Measurements from ENCODE around the gene PROB1. TPM values are rescaled to one million over a fixed set of nuclear protein-coding genes. Genes with fewer than 3 reads are reported as not detected.

PROB1 gene
- total and polyA plus RNA-seq, 2 of the 13 experiments (the other 11 are each of a cell fraction or from before 2014, with no cell fraction given) = 0.69 to 1.1 TPM

- TF ChIP-seq SIX1 (CRISPR knock-in tag; IDR thresholded peaks at IDR 0.05; ENCODE audit: borderline replicate concordance) = no peak
- TF ChIP-seq ZNF781 (CRISPR knock-in tag; IDR thresholded peaks at IDR 0.05; ENCODE audit: borderline replicate concordance, not compliant biosample characterization) = no peak
- TF ChIP-seq, protein P1, sequence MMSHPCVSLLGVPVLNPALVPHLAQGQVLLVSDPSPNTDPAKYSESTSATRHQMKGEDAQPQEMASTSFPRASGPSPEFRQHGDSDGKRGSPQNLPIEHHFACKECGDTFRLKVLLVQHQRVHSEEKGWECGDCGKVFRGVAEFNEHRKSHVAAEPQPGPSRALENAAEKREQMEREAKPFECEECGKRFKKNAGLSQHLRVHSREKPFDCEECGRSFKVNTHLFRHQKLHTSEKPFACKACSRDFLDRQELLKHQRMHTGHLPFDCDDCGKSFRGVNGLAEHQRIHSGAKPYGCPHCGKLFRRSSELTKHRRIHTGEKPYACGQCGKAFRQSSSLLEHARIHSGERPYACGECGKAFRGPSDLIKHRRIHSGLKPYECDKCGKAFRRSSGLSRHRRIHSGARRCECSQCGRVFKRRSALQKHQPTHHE (CRISPR knock-in tag; IDR thresholded peaks at IDR 0.05; ENCODE audit: borderline replicate concordance) = no peak
- no peak for TF ChIP-seq GZF1 (CRISPR knock-in tag; IDR thresholded peaks at IDR 0.05)
- TF ChIP-seq ETS1 (CRISPR knock-in tag; IDR thresholded peaks at IDR 0.05) = no peak
- TF ChIP-seq, protein P2, sequence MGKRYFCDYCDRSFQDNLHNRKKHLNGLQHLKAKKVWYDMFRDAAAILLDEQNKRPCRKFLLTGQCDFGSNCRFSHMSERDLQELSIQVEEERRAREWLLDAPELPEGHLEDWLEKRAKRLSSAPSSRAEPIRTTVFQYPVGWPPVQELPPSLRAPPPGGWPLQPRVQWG (CRISPR knock-in tag; IDR thresholded peaks at IDR 0.05; ENCODE audit: borderline replicate concordance, low read depth) = no peak
- no peak for TF ChIP-seq ZBTB4 (CRISPR knock-in tag; IDR thresholded peaks at IDR 0.05; ENCODE audit: borderline replicate concordance)
- no peak for TF ChIP-seq CCDC6 (CRISPR knock-in tag; IDR thresholded peaks at IDR 0.05)
- TF ChIP-seq ZNF34 (CRISPR knock-in tag; IDR thresholded peaks at IDR 0.05; ENCODE audit: borderline replicate concordance) = no peak
- no peak for TF ChIP-seq KLF13 (CRISPR knock-in tag; IDR thresholded peaks at IDR 0.05)
- peak; percentile 52 for TF ChIP-seq ETV5 (CRISPR knock-in tag; IDR thresholded peaks at IDR 0.05; ENCODE audit: borderline replicate concordance)
- TF ChIP-seq MEF2D (CRISPR knock-in tag; IDR thresholded peaks at IDR 0.05) = 0 out of 2 replicates have a peak, but pooled peaks have one; percentile 32
- no peak for TF ChIP-seq ZBTB37 (CRISPR knock-in tag; IDR thresholded peaks at IDR 0.05)
- TF ChIP-seq TERF1 (CRISPR knock-in tag; IDR thresholded peaks at IDR 0.05) = no peak
- peak; percentile 63; the same call in 1 of the 2 replicates for TF ChIP-seq ZNF331 (CRISPR knock-in tag; IDR thresholded peaks at IDR 0.05)
- no peak for TF ChIP-seq U2AF2 (IDR thresholded peaks at IDR 0.05; ENCODE audit: low read depth, low read length)
- no peak for TF ChIP-seq CCAR2 (optimal IDR thresholded peaks at IDR 0.05; ENCODE audit: low read depth, low read length)
Observed at GRCh38 chr5:139439013-139439903, 44.4 kb upstream of the PROB1 start, which contains the start of gene DNAJC18 (continued).
